HL-60 (cell line): ENCODE measurements around the gene ASPSCR1.

ENCODE experiments used
- DNase-seq, 2 experiments: peaks; one replicate each; pipeline ENCODE4 v3.0.0-alpha.2; 2010 to 2020; ENCODE audit warnings: low read depth in 1 of 2, low spot score in 1 of 2
- H3K27ac ChIP-seq: fragments of 250-450 bp; sonication (Bioruptor Pico); replicated peaks from 2 replicates; pipeline ENCODE4 v1.5.1; 2020; ENCODE audit warnings: mild to moderate bottlenecking, moderate library complexity
- H3K27me3 ChIP-seq: fragments of 250-450 bp; sonication (Bioruptor Pico); 2 replicates; pipeline ENCODE4 v1.5.1; 2021; ENCODE audit warnings: mild to moderate bottlenecking, moderate library complexity; ENCODE audit not compliant: insufficient read depth, poor library complexity, severe bottlenecking
- H3K4me3 ChIP-seq: replicated peaks from 2 replicates; pipeline ENCODE4 v1.5.1; 2011; ENCODE audit warnings: mild to moderate bottlenecking, control low read depth, low read length; ENCODE audit not compliant: insufficient read depth
- GABPA ChIP-seq: IDR thresholded peaks from 2 replicates; pipeline ENCODE4 v1.6.1; 2012; ENCODE audit warnings: low read depth
- POLR2AphosphoS5 ChIP-seq: IDR thresholded peaks from 2 replicates; pipeline ENCODE4 v1.6.1; 2012; ENCODE audit warnings: low read depth
- SPI1 ChIP-seq: IDR thresholded peaks from 2 replicates; pipeline ENCODE4 v1.6.1; 2012; ENCODE audit warnings: low read depth, mild to moderate bottlenecking, borderline replicate concordance
- TF ChIP-seq, protein P1 (sequence below): IDR thresholded peaks from 2 replicates; pipeline ENCODE4 v1.6.1; 2012; ENCODE audit warnings: low read depth; ENCODE audit not compliant: insufficient replicate concordance
- TF ChIP-seq, protein P2 (sequence below): IDR thresholded peaks from one replicate; pipeline ENCODE4 v1.5.1; 2011; ENCODE audit warnings: low read length, control low read depth, inconsistent platforms; ENCODE audit not compliant: insufficient read depth

Gene ASPSCR1

DNA sequence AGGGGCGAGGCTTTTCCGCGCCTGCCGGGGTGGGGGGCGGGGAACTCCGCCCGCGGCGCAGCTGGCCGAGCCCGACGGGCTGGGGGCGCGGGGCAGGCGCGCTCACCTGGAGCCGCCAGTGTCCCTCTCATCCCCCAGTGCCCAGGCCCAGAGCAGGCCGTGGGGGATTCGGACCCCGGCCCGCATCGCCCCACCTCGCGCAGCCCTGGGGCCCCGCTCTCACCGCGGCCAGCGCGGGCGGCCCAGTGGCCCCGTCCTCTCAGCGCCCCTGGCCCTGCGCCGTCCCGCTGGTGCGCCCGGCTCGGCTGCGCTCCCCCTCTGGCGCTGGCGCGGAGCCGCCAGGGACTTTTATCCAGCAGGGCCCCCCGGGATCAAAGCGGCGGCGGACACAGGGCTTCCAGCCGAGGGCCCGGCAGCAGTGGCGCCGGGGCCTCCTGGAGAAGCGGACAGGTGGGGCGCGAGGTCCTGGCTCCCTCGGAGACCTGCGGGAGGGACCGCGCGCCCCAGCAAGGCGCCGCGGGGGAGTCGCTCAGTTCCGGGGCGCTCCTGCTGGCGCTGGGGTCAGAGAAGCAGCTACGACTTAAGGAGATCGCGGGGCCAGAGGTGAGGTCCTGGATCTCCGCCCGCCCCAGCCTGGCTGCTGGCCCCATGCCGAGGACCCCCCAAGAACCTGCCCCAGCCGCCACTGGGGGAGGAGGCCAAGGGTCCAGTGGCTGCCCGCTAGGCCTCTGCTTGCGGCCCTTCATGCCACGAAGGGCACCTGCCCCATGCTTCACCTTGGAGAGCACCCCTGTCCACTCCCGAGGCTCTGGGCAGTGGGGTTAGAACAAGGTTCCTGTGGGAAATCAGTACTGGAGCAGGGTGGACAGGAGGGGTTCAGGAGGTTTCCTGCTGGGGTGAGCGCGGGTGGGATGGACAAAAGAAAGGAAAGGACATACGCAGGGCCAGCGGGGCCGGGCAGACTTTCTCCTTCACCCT is 15.6 kb upstream of the ASPSCR1 start:
- no peak for TF ChIP-seq SPI1
- TF ChIP-seq, protein P1, sequence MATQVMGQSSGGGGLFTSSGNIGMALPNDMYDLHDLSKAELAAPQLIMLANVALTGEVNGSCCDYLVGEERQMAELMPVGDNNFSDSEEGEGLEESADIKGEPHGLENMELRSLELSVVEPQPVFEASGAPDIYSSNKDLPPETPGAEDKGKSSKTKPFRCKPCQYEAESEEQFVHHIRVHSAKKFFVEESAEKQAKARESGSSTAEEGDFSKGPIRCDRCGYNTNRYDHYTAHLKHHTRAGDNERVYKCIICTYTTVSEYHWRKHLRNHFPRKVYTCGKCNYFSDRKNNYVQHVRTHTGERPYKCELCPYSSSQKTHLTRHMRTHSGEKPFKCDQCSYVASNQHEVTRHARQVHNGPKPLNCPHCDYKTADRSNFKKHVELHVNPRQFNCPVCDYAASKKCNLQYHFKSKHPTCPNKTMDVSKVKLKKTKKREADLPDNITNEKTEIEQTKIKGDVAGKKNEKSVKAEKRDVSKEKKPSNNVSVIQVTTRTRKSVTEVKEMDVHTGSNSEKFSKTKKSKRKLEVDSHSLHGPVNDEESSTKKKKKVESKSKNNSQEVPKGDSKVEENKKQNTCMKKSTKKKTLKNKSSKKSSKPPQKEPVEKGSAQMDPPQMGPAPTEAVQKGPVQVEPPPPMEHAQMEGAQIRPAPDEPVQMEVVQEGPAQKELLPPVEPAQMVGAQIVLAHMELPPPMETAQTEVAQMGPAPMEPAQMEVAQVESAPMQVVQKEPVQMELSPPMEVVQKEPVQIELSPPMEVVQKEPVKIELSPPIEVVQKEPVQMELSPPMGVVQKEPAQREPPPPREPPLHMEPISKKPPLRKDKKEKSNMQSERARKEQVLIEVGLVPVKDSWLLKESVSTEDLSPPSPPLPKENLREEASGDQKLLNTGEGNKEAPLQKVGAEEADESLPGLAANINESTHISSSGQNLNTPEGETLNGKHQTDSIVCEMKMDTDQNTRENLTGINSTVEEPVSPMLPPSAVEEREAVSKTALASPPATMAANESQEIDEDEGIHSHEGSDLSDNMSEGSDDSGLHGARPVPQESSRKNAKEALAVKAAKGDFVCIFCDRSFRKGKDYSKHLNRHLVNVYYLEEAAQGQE: peak; percentile 57
- no peak for DNase-seq
- Histone ChIP-seq H3K4me3 (no peak overlapping the region), H3K27ac (no peak overlapping the region), H3K27me3 (peaks cover 14% of the 10 kb centered on the region)

DNA sequence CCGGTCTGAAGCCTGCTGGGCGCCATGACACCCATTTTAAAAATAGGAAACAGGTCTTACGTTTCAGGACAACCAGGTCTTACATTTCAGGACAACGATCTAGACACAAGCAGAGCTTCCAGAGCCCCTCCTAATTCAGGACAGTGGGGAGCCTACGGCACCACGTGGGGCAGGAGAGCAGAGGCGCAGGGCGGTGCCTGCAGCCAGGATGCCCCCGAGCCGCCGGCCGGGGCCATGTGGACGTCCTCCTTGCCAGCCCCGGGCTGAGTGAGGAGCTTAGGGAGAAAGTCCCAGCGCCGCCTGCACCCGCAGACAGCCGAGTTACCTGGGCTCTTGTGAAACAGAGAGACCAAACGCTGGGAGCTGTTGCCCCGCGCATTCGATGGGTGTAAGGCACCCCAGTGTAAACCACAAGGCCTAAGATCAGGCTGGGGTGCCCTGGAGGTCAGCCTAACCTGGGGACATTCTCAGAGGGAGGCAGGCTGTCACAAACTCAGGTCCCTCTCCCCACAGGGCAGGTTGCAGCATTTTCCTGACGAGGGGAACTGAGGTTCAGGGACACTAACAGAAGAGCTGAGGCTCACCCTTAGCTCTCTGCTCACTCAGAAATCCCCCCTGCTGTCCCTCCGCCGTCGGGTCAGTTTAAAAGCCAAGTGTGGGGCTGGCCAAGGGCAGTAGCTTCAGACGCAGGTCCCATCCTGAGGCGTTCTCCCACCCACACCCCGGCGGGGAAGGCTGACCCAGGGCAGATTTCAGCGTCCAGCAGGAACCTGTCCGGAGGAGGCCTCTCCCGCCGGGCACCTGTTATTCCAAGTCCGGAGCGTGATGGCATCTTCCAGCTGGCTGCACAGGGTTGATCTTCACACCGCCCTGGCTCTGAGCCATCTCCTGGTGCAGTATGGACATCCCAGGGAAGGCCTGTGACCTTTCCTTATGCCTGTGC is 14.7 kb upstream of the ASPSCR1 start:
- H3K27ac ChIP-seq: no peak overlapping the region
- no peak for DNase-seq
- H3K4me3 ChIP-seq: no peak overlapping the region
- peaks cover 14% of the 10 kb centered on the region for H3K27me3 ChIP-seq
- TF ChIP-seq GABPA (no peak), SPI1 (no peak), POLR2AphosphoS5 (no peak)
- TF ChIP-seq, protein P1: no peak
- TF ChIP-seq, protein P2, sequence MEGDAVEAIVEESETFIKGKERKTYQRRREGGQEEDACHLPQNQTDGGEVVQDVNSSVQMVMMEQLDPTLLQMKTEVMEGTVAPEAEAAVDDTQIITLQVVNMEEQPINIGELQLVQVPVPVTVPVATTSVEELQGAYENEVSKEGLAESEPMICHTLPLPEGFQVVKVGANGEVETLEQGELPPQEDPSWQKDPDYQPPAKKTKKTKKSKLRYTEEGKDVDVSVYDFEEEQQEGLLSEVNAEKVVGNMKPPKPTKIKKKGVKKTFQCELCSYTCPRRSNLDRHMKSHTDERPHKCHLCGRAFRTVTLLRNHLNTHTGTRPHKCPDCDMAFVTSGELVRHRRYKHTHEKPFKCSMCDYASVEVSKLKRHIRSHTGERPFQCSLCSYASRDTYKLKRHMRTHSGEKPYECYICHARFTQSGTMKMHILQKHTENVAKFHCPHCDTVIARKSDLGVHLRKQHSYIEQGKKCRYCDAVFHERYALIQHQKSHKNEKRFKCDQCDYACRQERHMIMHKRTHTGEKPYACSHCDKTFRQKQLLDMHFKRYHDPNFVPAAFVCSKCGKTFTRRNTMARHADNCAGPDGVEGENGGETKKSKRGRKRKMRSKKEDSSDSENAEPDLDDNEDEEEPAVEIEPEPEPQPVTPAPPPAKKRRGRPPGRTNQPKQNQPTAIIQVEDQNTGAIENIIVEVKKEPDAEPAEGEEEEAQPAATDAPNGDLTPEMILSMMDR: no peak

DNA sequence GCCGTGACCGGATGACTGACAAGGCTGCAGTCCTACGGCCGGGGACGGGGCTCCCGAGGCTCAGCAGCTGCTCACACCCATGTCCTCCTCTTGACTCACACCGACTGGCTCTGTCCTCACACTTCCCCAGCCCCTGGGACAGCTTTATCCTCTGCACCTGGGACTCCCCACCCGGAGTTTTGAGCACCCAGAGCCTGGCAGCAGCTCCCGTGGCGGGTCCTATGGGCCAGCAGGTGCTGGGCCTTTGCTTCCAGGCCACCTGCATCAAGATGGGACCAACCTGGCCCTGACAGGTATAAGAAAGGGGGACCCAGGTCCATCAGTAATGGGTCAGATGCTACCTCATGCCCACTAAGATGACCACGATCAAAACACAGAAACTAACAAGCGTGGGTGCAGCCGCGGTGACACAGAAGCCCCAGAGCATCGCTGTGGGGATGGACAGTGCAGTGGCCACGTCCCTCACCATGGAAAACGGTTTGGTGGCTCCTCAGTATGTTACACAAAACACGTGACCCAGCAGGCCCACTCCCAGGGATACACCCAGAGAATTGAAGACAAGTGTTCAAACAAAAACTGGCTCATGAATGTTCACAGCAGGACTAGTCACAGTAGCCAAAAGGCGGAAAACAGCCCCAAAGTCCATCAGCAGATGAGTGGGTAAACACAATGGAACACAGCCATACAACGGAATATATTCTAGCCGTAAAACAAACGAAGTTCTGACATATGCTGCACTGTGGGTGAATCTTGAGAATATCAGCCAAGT is 13.2 kb upstream of the ASPSCR1 start:
- TF ChIP-seq GABPA (no peak), POLR2AphosphoS5 (no peak), SPI1 (no peak)
- TF ChIP-seq, protein P2: no peak
- TF ChIP-seq, protein P1: no peak
- Histone ChIP-seq H3K27me3 (peaks cover 14% of the 10 kb centered on the region), H3K27ac (no peak overlapping the region), H3K4me3 (no peak overlapping the region)
- DNase-seq: no peak
